ENCODE data around the gene IFNL1. TPM values are rescaled to one million over a fixed set of nuclear protein-coding genes. Genes with fewer than 3 reads are reported as not detected.

IFNL1 gene
- total RNA-seq (ENCODE audit: low replicate concordance) = not detected in 2 replicates

DNA sequence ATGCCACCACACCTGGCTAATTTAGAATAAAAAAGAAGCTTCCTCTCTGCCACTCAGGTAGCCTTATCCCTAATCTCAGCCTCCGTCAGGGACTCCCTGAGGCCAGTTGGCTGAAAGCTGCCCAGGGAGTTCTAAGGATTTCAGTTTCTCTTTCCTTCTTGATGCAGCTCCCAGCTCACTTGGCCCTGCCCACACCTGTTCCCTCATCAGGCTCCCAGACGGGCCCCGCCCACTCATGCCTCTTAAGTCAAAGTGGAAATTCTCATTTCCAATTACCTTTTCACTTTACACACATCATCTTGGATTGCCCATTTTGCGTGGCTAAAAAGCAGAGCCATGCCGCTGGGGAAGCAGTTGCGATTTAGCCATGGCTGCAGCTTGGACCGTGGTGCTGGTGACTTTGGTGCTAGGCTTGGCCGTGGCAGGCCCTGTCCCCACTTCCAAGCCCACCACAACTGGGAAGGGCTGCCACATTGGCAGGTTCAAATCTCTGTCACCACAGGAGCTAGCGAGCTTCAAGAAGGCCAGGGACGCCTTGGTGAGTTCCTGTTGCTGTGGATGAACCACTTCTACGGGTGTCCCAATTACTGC is at the start of gene IFNL1:
TSS of gene IFNL1 (plus strand) at position 353 of the 591 bp plus-strand sequence. CDS start at position 368, 15 bp downstream.

DNA sequence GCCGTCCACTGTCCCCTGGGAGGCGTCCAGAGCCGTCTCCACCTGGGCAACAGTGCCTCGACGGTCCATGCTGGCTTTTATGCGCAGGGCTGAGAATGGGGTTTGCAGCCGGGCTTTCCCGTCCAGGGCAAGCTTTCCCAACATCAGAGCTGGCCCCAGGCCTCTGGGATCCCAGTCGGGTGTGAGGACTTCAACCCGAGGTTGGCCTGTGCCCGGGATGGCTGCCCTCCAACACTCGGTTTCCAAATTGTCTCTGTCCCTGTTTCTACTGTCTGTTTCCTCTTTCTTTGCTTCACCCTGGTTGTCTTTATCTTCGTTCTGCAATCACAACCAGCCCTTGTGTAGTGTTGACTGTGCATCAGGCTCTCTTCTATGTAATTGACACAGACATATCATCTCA is 47.4 kb upstream of the IFNL1 start, which contains the start of gene IFNL4:
TSS of gene IFNL4 (minus strand) at position 51 of the 400 bp plus-strand sequence.

GRCh38 chr19:39268085-39268484 is 28.1 kb upstream of the IFNL1 start, which contains the start of gene IFNL2:
Gene IFNL2, plus strand, starts transcription at chr19:39268396. Its CDS starts 173 bp downstream, at chr19:39268569.

DNA sequence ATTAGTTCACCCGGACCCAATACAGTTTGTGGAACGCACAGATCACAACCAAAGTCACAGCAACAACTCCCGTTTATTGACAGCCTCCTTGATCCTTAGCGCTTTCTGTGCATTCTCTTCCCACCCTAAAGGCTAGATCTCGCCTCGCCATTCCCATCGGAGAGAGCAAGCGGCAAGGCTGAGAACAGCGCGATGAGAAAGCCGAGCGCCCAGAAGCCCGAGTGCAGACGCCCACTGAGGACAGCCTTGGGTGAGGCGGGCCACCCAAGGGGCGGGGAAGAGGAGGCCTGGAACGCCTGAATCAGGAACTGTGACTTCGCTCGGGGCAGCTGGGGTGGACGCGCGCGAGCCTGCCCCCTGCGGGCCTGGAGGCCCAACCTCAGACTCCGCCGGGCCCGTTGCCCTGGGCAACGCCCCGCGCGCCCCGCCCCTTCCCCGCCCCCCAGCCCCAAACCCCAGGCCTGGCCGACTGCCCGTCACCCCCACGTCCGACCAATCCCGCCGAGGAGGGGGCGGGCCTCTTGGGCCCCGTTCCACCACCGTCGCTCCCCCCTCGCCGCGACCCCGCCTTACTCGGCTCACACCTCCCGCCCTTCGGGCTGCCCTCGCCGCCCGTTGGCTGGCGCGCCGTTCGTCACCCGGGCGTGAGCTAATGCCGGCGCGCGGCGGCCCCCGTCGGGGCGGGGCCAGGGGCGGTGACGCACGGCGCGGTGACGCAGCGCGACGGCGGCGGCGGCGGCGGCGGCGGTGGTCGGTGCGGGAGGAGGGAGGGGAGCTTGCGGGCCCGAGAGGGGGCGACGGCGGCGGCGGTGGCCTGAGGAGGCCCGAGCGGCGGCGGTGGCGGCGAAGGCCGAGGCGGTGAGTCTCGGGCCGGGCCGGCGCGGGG is 45.8 kb downstream of the IFNL1 start, which contains the start of gene SAMD4B:
TSS of gene SAMD4B (plus strand) at position 703 of the 886 bp plus-strand sequence. CDS start 14,473 bp downstream, outside the sequence.

Other genes starting within 250 kb of the IFNL1 start
- gene ACP7, start 212.0 kb upstream of the IFNL1 start, total RNA-seq (ENCODE audit: low replicate concordance) = 0.23 and 0.30 TPM in 2 replicates
- 2.5 and 5.6 TPM in 2 replicates for gene PAK4, start 170.6 kb upstream of the IFNL1 start, total RNA-seq (ENCODE audit: low replicate concordance)
- not detected in 2 replicates for gene NCCRP1, start 99.4 kb upstream of the IFNL1 start, total RNA-seq (ENCODE audit: low replicate concordance)
- not detected in 2 replicates for gene SYCN, start 92.1 kb upstream of the IFNL1 start, total RNA-seq (ENCODE audit: low replicate concordance)
- gene IFNL3, start 51.4 kb upstream of the IFNL1 start, total RNA-seq (ENCODE audit: low replicate concordance) = not detected in 2 replicates
- gene IFNL4, start 47.6 kb upstream of the IFNL1 start, total RNA-seq (ENCODE audit: low replicate concordance) = not detected in 2 replicates
- gene IFNL2, start 28.0 kb upstream of the IFNL1 start, total RNA-seq (ENCODE audit: low replicate concordance) = not detected in 2 replicates
- 0.08 and 0.12 TPM in 2 replicates for gene LRFN1, start 24.5 kb downstream of the IFNL1 start, total RNA-seq (ENCODE audit: low replicate concordance)
- 0.60 and 0.70 TPM in 2 replicates for gene GMFG, start 39.6 kb downstream of the IFNL1 start, total RNA-seq (ENCODE audit: low replicate concordance)
- gene SAMD4B, start 46.0 kb downstream of the IFNL1 start, total RNA-seq (ENCODE audit: low replicate concordance) = 22.5 and 38.7 TPM in 2 replicates
- 40.4 and 86.8 TPM in 2 replicates for gene PAF1, start 94.7 kb downstream of the IFNL1 start, total RNA-seq (ENCODE audit: low replicate concordance)
- gene MED29, start 95.0 kb downstream of the IFNL1 start, total RNA-seq (ENCODE audit: low replicate concordance) = 9.4 and 11.0 TPM in 2 replicates
- gene ZFP36, start 110.4 kb downstream of the IFNL1 start, total RNA-seq (ENCODE audit: low replicate concordance) = 0.60 and 3.7 TPM in 2 replicates
- gene PLEKHG2, start 116.3 kb downstream of the IFNL1 start, total RNA-seq (ENCODE audit: low replicate concordance) = 5.1 and 20.7 TPM in 2 replicates
- gene RPS16, start 139.5 kb downstream of the IFNL1 start, total RNA-seq (ENCODE audit: low replicate concordance) = 185 and 379 TPM in 2 replicates
- 56.4 and 138 TPM in 2 replicates for gene SUPT5H, start 149.2 kb downstream of the IFNL1 start, total RNA-seq (ENCODE audit: low replicate concordance)
- 46.9 and 63.3 TPM in 2 replicates for gene TIMM50, start 184.4 kb downstream of the IFNL1 start, total RNA-seq (ENCODE audit: low replicate concordance)
- gene DLL3, start 202.5 kb downstream of the IFNL1 start, total RNA-seq (ENCODE audit: low replicate concordance) = 0.08 TPM in 1 of 2 replicates, not detected in the other
- gene SELENOV, start 218.7 kb downstream of the IFNL1 start, total RNA-seq (ENCODE audit: low replicate concordance) = not detected in 2 replicates
- gene EID2B, start 236.4 kb downstream of the IFNL1 start, total RNA-seq (ENCODE audit: low replicate concordance) = 2.0 and 2.9 TPM in 2 replicates
- 3.3 and 13.4 TPM in 2 replicates for gene EID2, start 243.8 kb downstream of the IFNL1 start, total RNA-seq (ENCODE audit: low replicate concordance)

All from smooth muscle cell of the coronary artery (primary cell).